ENCODE data around the gene CYTH2. TPM values are rescaled to one million over a fixed set of nuclear protein-coding genes. Genes with fewer than 3 reads are reported as not detected.

CYTH2 gene, protein sequence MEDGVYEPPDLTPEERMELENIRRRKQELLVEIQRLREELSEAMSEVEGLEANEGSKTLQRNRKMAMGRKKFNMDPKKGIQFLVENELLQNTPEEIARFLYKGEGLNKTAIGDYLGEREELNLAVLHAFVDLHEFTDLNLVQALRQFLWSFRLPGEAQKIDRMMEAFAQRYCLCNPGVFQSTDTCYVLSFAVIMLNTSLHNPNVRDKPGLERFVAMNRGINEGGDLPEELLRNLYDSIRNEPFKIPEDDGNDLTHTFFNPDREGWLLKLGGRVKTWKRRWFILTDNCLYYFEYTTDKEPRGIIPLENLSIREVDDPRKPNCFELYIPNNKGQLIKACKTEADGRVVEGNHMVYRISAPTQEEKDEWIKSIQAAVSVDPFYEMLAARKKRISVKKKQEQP
- 57.7 TPM for total RNA-seq

DNA sequence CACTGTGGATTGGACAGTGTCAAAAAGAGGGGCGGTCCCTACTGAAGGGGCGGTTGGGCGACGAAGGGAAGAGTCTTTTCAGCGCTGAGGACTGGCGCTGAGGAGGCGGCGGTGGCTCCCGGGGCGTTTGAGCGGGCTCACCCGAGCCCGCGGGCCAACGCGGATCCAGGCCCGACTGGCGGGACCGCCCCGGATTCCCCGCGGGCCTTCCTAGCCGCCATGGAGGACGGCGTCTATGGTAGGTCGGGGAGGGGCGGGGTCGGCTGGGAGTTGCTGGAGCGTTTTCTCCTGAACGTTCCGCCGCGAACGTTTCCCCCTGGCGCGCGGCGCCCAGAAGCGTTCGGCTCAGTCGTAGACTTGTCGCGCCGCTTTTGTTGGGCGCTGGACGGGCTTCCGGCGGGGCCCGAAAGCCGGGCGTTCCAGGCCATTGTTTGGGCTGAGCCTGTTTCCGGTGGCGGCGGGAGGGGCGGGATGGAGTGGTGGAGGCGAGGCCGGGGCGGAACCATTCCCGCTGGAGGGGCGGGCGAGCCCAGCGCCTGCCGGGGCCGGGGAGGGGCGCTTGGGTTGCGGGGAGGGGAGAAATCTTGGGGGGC is at the start of gene CYTH2:
Gene CYTH2 (plus strand): TSS at position 81 of the 593 bp plus-strand sequence. CDS start 139 bp downstream, at position 220.

DNA sequence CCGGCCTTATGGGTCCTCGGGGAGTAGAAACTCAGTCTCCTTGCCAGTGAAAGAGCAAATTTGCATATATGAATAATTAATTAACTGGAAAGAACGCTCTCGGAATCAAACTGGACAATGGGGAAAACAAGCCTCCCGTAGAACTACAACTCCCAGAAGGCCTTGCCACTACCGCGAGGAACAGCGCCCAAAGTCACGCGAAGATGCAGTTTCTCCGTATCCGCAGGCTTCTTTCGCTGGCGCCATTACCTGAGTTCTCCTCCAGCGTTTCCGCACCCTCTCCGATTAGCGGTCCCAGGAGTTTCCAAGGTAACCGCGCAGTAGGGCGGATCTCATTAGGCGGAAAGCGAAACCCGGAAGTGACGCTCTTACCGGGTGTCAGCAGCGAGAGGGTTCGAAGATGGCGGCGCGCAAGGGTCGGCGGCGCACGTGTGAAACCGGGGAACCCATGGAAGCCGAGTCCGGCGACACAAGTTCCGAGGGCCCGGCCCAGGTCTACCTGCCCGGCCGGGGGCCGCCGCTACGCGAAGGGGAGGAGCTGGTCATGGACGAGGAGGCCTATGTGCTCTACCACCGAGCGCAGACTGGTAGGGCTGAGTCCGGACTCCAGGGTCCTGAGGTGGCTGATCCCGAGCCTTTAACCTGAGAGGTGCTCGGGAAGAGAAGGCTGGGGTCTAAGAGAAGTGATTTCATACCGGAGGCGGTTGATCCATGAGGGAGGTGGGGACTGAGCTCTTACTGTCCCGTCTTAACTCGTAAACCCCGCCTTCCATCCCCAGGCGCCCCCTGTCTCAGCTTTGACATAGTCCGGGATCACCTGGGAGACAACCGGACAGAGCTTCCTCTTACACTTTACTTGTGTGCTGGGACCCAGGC is 23.3 kb upstream of the CYTH2 start, which contains the start of gene GRWD1:
Gene GRWD1 (plus strand): TSS at position 378 of the 876 bp plus-strand sequence. CDS start 23 bp downstream, at position 401.

DNA sequence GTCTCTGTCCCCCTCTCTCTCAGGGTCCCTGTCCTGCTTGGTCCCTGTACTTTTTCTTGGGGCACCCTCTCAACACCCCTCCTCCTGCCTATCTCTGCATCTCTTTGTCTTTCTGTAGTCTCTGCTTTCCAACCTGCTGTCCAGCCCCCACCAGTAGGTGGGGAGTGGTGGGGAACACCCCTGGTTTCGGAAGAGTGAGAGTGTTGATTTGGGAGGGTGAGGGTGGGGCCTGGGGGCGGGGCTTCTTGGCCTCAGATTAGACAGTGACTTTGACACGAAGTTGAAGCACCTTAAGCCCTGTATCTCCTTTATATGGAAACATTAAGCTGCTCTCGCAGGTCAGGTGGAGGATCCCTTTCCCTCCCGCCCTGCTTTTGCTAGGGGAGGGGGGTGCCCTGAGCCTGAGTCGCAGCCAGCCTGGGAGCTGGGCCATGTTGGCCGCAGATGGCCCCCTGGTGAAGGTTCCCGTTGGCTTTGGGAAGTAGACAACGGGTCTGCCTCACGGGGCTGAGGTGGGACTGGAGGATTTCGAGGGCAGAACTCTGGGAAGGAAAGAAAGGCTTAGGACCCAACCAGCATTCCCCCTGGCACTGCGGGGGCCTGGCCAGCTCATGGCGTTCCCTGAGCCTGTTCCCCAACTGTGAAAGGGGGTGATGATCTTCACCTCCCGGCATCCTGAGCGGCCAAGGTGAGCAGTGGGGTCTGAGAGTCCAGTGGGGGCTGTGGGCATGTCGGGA is 13.8 kb upstream of the CYTH2 start, which contains the start of gene KCNJ14:
Gene KCNJ14 (plus strand): TSS at position 404 of the 737 bp plus-strand sequence. CDS start 6,151 bp downstream, outside the sequence.

DNA sequence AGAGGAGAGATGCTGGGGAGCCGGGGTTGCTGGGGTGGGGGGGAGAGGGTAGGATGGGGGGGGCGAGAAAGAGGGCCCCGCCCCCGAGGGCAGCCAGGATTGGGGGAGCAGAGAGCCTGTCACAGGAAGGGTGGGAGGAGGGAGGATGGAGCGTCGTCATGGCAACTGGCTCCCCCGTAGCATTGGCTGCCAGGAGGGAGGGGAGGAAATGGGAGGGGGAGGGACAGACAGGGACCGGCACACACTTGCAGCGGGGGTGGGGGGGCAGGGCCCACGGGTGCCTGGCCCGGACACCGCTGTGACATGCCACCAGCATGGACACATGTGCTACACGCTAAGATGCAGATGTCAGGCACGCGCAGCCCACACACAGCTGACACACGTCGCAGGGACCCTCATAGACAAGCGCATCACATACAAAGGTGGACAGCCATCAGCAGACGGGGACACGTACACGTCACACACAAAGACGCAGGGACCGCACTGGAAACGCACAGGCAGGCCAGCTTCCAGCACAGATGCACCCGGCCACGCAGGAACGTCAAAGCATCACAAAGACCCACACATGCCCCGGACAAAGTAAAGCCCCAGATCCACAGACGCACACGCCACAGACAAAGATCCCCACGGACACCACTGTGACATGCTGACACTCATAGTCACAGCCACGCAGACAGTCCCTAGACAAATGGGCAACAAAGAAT is 42.8 kb downstream of the CYTH2 start, which contains the start of gene LMTK3:
Gene LMTK3 (minus strand): TSS at position 36 of the 704 bp plus-strand sequence. CDS start 259 bp downstream, outside the sequence.

Other genes starting within 250 kb of the CYTH2 start
- 30.7 TPM for gene CARD8, start 213.5 kb upstream of the CYTH2 start, total RNA-seq
- 9.0 TPM for gene ZNF114, start 199.3 kb upstream of the CYTH2 start, total RNA-seq
- 4.6 TPM for gene EMP3, start 143.8 kb upstream of the CYTH2 start, total RNA-seq
- gene TMEM143, start 105.4 kb upstream of the CYTH2 start, total RNA-seq: 6.0 TPM
- gene SYNGR4, start 105.0 kb upstream of the CYTH2 start, total RNA-seq: not detected
- gene KDELR1, start 77.8 kb upstream of the CYTH2 start, total RNA-seq: 35.3 TPM
- 15.7 TPM for gene GRIN2D, start 75.7 kb upstream of the CYTH2 start, total RNA-seq
- 11.8 TPM for gene GRWD1, start 23.4 kb upstream of the CYTH2 start, total RNA-seq
- gene KCNJ14, start 13.8 kb upstream of the CYTH2 start, total RNA-seq: 0.92 TPM
- gene LMTK3, start 42.5 kb downstream of the CYTH2 start, total RNA-seq: 16.4 TPM
- gene SULT2B1, start 82.8 kb downstream of the CYTH2 start, total RNA-seq: not detected
- not detected for gene SPACA4, start 137.4 kb downstream of the CYTH2 start, total RNA-seq
- gene FAM83E, start 145.7 kb downstream of the CYTH2 start, total RNA-seq: not detected
- gene RPL18, start 149.8 kb downstream of the CYTH2 start, total RNA-seq: 1,122 TPM
- gene SPHK2, start 150.1 kb downstream of the CYTH2 start, total RNA-seq: 12.5 TPM
- 7.6 TPM for gene DBP, start 168.0 kb downstream of the CYTH2 start, total RNA-seq
- gene CA11, start 176.8 kb downstream of the CYTH2 start, total RNA-seq: 21.9 TPM
- gene NTN5, start 203.6 kb downstream of the CYTH2 start, total RNA-seq: not detected
- 0.46 TPM for gene FUT2, start 226.6 kb downstream of the CYTH2 start, total RNA-seq